Activated CD4-positive, alpha-beta memory T cell treated with anti-CD3 and anti-CD28 coated beads for 36 hours (primary cell): ENCODE data around the gene TRPV2. TPM values are rescaled to one million over a fixed set of nuclear protein-coding genes. Genes with fewer than 3 reads are reported as not detected.
"Not testable (repeated sequence)": the region's sequence is repeated elsewhere in the genome, so short reads cannot be mapped to it uniquely, and the experiment has no call there.

Source experiments
- CTCF ChIA-PET: fragments of 350-600 bp; sonication (Branson Sonifier 250); formaldehyde crosslinking; loops from one replicate; lab custom pipeline; 2021; ENCODE audit warnings: antibody characterized with exemption, inconsistent platforms; lab: Charles Lee
- POLR2A ChIA-PET: fragments of 350-600 bp; sonication (Branson Sonifier 250); formaldehyde crosslinking; loops from one replicate; lab custom pipeline; 2021; ENCODE audit warnings: antibody characterized with exemption; lab: Charles Lee
- DNase-seq: peaks from one replicate; pipeline ENCODE4 v3.0.0-alpha.2; 2020
- H3K27ac Mint-ChIP-seq: one replicate; pipeline ENCODE4 v1.8.0; 2021; ENCODE audit warnings: mixed read lengths
- H3K27me3 Mint-ChIP-seq: one replicate; pipeline ENCODE4 v1.8.0; 2021; ENCODE audit warnings: mixed read lengths
- H3K36me3 Mint-ChIP-seq: one replicate; pipeline ENCODE4 v1.8.0; 2021; ENCODE audit warnings: mixed read lengths
- H3K4me1 Mint-ChIP-seq: one replicate; pipeline ENCODE4 v1.8.0; 2021; ENCODE audit warnings: low read depth, mixed read lengths
- H3K4me3 Mint-ChIP-seq: one replicate; pipeline ENCODE4 v1.8.0; 2021; ENCODE audit warnings: mild to moderate bottlenecking, mixed read lengths
- H3K9me3 Mint-ChIP-seq: one replicate; pipeline ENCODE4 v1.8.0; 2021; ENCODE audit warnings: mixed read lengths
- intact Hi-C: fragments of 100-400 bp; cut with micrococcal nuclease; formaldehyde crosslinking; loops from one replicate; pipeline ENCODE4 v1.15.1; 2023
- total RNA-seq, 2 experiments: library from RNA; stranded (reverse); gene quantifications; one replicate each; pipeline ENCODE4 v1.2.3, GENCODE V29; 2021

Gene TRPV2
- total RNA-seq, 2 experiments from 2014 or later = 46.0 to 50.6 TPM

- POLR2A ChIA-PET = interaction anchor here (0.6 to 4.8 kb wide), 15 partner anchors 10 to 152 kb away, joined by 3 to 61 read pairs (median 9); partner anchors contain the start of genes CENPV, TRPV2 and UBB
- Mint-ChIP-seq H3K36me3 (peaks cover 43% of the 10 kb centered on the region), H3K27me3 (no peaks in the 10 kb centered on the region), H3K4me3 (peak overlapping the region; percentile 96), H3K27ac (peak overlapping the region; percentile 97), H3K9me3 (no peaks in the 10 kb centered on the region), H3K4me1 (peaks cover 41% of the 10 kb centered on the region)
- CTCF ChIA-PET = interaction anchor here (0.6 to 3.2 kb wide), 14 partner anchors 8 to 220 kb away, joined by 3 to 24 read pairs (median 4); partner anchors contain the start of genes CENPV, TRPV2 and UBB
- DNase-seq = no peak
- intact Hi-C loops = loop anchor here (1.0 to 5.0 kb wide), 9 partner anchors 19 to 221 kb away; partner anchors contain the start of genes CENPV, NCOR1, PIGL and UBB
Measured at GRCh38 chr17:16438173-16438556, 22.8 kb downstream of the TRPV2 start.

DNA sequence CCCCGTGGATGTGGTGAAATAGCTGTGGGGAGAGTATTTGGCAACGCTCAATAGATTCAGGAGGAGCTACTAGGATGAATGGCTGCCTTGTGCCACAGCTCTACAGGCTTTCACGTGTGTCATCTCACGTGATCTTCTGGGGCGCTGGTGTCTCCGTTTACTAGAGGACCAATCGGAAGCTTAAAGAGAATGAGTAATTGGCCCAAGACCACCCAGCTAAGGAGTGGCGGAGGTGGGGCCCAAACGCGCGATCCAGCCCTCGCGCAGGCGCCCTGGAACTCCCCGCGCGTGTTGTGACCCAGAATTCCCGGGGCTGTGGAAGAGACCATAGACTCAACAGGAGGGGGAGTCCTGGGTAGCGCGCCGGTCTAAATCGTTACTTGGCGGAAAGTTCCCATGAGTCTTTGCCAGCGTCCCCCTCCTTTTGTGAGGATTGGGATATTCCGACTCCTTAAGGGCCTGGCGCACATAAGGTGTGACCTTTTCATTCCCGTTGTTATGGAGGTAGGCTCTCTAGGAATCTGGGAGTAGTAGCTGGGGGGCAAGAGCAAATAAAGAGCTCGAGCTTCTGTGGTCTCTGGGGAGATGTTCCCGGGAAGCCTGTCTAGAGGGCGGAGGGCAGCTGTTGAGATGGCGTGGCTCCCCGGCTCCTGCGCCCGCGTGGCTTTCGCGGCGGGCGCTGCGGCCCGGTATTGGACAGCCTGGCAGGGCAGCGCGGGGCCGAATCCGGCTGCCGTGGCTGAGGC lies 23.4 kb downstream of the TRPV2 start:
- POLR2A ChIA-PET = interaction anchor here (0.6 to 4.8 kb wide), 16 partner anchors 9 to 152 kb away, joined by 3 to 61 read pairs (median 8); partner anchors contain the start of genes CENPV, TRPV2 and UBB
- Mint-ChIP-seq H3K9me3 (no peaks in the 10 kb centered on the region), H3K4me1 (peaks cover 44% of the 10 kb centered on the region), H3K27me3 (no peaks in the 10 kb centered on the region), H3K36me3 (peaks cover 44% of the 10 kb centered on the region), H3K4me3 (peak overlapping the region; percentile 96), H3K27ac (peak overlapping the region; percentile 97)
- CTCF ChIA-PET = interaction anchor here (0.6 to 3.2 kb wide), 14 partner anchors 8 to 220 kb away, joined by 3 to 24 read pairs (median 4); partner anchors contain the start of genes CENPV, TRPV2 and UBB
- intact Hi-C loops = loop anchor here (1.0 to 5.0 kb wide), 9 partner anchors 19 to 221 kb away; partner anchors contain the start of genes CENPV, NCOR1, PIGL and UBB
- peak; percentile 98 for DNase-seq

DNA sequence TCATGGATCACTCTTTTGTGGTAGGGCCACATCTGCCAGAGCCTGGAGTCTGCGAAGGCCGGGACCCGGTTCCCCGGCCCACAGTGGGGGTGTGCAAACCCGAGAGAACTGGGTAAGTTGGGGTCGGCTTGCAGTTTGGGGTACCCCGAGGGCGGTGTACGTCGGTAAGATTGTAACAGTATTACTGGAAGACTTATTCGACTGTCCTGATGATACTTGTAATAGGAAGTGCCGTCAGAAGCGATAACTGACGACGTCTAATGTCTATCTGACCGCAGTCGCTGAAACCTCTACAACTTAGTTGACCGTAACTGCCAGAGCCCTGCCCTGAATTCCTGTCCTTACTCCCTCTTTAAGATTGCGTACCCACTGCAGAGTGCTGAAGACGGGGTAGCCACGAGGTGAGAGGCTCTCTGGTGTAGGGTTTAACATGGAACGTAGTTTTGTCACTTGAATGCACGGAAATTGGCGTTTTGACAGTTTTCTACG lies 24.0 kb downstream of the TRPV2 start:
- peaks cover 51% of the 10 kb centered on the region for H3K36me3 Mint-ChIP-seq
- peak; percentile 44 for DNase-seq

GRCh38 chr17:16439811-16440351 lies 24.5 kb downstream of the TRPV2 start:
- ChIA-PET CTCF (interaction anchor here (0.5 to 2.7 kb wide), 4 partner anchors 54 to 476 kb away, joined by 3 to 18 read pairs (median 4); no protein-coding TSS in a partner anchor), POLR2A (interaction anchor here (1.9 to 4.8 kb wide), 5 partner anchors 12 to 96 kb away, joined by 9 to 61 read pairs (median 41); partner anchors contain the start of genes TRPV2 and UBB)
- peaks cover 49% of the 10 kb centered on the region for H3K4me1 Mint-ChIP-seq
- intact Hi-C loops = loop anchor here (2.0 to 5.0 kb wide), 2 partner anchors 87 to 223 kb away; partner anchors contain the start of genes CENPV, NCOR1 and PIGL
- H3K4me3 Mint-ChIP-seq = peak overlapping the region; percentile 96
- DNase-seq = peak; percentile 29
- peak overlapping the region; percentile 97 for H3K27ac Mint-ChIP-seq
- H3K27me3 Mint-ChIP-seq = no peaks in the 10 kb centered on the region
- peaks cover 53% of the 10 kb centered on the region for H3K36me3 Mint-ChIP-seq
- no peaks in the 10 kb centered on the region for H3K9me3 Mint-ChIP-seq

More for the DNA sequence above, 24.0 kb downstream of the TRPV2 start:
- no peaks in the 10 kb centered on the region for H3K27me3 Mint-ChIP-seq
- H3K9me3 Mint-ChIP-seq = no peaks in the 10 kb centered on the region
- ChIA-PET CTCF (interaction anchor here (0.5 to 3.2 kb wide), 6 partner anchors 11 to 476 kb away, joined by 3 to 23 read pairs (median 12); no protein-coding TSS in a partner anchor), POLR2A (interaction anchor here (1.2 to 4.8 kb wide), 11 partner anchors 9 to 97 kb away, joined by 6 to 61 read pairs (median 10); partner anchors contain the start of genes CENPV, TRPV2 and UBB)
- H3K27ac Mint-ChIP-seq = peak overlapping the region; percentile 97
- intact Hi-C loops = loop anchor here (2.0 to 5.0 kb wide), 2 partner anchors 87 to 222 kb away; partner anchors contain the start of genes CENPV, NCOR1 and PIGL
- peaks cover 49% of the 10 kb centered on the region for H3K4me1 Mint-ChIP-seq
- H3K4me3 Mint-ChIP-seq = peak overlapping the region; percentile 96

GRCh38 chr17:16440354-16440753 lies 25.0 kb downstream of the TRPV2 start:
- H3K36me3 Mint-ChIP-seq = peaks cover 53% of the 10 kb centered on the region
- intact Hi-C loops, DNase-seq, H3K9me3 Mint-ChIP-seq, H3K27me3 Mint-ChIP-seq: not testable (repeated sequence)
- H3K4me3 Mint-ChIP-seq = peak overlapping the region; percentile 96
- peaks cover 49% of the 10 kb centered on the region for H3K4me1 Mint-ChIP-seq
- CTCF ChIA-PET = interaction anchor here (1.1 to 3.8 kb wide), 4 partner anchors 12 to 81 kb away, joined by 3 to 21 read pairs (median 11); no protein-coding TSS in a partner anchor
- peak overlapping the region; percentile 97 for H3K27ac Mint-ChIP-seq
- POLR2A ChIA-PET = interaction anchor here (1.1 to 4.8 kb wide), 5 partner anchors 11 to 59 kb away, joined by 3 to 61 read pairs (median 41); partner anchors contain the start of genes TRPV2 and UBB

GRCh38 chr17:16440901-16441629 lies 25.7 kb downstream of the TRPV2 start:
- ChIA-PET CTCF (interaction anchor here (1.1 to 3.8 kb wide), 6 partner anchors 12 to 80 kb away, joined by 3 to 21 read pairs (median 6); partner anchors contain the start of gene TRPV2), POLR2A (interaction anchor here (1.1 to 4.8 kb wide), 5 partner anchors 13 to 88 kb away, joined by 3 to 61 read pairs (median 41); partner anchors contain the start of genes CENPV, TRPV2 and UBB)
- H3K27ac Mint-ChIP-seq = peak overlapping the region; percentile 97
- intact Hi-C loops = no loop called here
- H3K9me3 Mint-ChIP-seq = no peaks in the 10 kb centered on the region
- peak overlapping the region; percentile 96 for H3K4me3 Mint-ChIP-seq
- H3K27me3 Mint-ChIP-seq = no peaks in the 10 kb centered on the region
- no peak for DNase-seq
- peaks cover 51% of the 10 kb centered on the region for H3K4me1 Mint-ChIP-seq
- peaks cover 56% of the 10 kb centered on the region for H3K36me3 Mint-ChIP-seq

DNA sequence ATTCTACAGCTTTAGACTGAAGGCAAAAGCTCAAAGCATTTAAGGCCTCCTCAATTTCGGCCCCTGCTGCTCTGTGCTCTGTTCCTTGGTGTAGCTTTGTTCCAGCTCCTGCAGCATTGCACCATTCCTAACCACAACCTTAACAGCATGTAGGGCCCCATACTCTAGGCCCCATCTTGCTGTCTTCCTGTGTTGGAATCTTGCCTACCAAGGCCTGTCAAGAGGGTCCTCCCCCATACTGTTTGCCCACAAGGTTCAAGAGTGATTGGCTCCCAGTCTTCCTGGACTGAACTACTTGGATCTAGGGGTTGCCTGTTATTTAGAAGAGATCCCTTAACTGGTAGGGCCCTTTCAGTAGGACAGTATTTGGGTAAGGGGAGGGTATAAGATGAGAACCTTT lies 26.8 kb downstream of the TRPV2 start:
- Mint-ChIP-seq H3K27me3 (no peaks in the 10 kb centered on the region), H3K36me3 (peaks cover 62% of the 10 kb centered on the region), H3K4me1 (peaks cover 59% of the 10 kb centered on the region), H3K9me3 (no peaks in the 10 kb centered on the region), H3K4me3 (peak overlapping the region; percentile 96), H3K27ac (peak overlapping the region; percentile 97)
- intact Hi-C loops = no loop called here
- POLR2A ChIA-PET = interaction anchor here (4.7 to 4.8 kb wide), 3 partner anchors 23 to 60 kb away, joined by 41 to 61 read pairs (median 53); partner anchors contain the start of genes TRPV2 and UBB
- no peak for DNase-seq
- CTCF ChIA-PET = interaction anchor here (1.2 to 3.8 kb wide), 4 partner anchors 11 to 78 kb away, joined by 5 to 21 read pairs (median 12); partner anchors contain the start of gene TRPV2

GRCh38 chr17:16442594-16443510 lies 27.5 kb downstream of the TRPV2 start:
- H3K4me1 Mint-ChIP-seq = peaks cover 61% of the 10 kb centered on the region
- H3K9me3 Mint-ChIP-seq = no peaks in the 10 kb centered on the region
- peak overlapping the region; percentile 96 for H3K4me3 Mint-ChIP-seq
- intact Hi-C loops = no loop called here
- peak overlapping the region; percentile 97 for H3K27ac Mint-ChIP-seq
- ChIA-PET CTCF (interaction anchor here (1.5 to 3.8 kb wide), 6 partner anchors 10 to 147 kb away, joined by 4 to 21 read pairs (median 7); partner anchors contain the start of genes CENPV and TRPV2), POLR2A (interaction anchor here (0.6 to 4.8 kb wide), 8 partner anchors 24 to 93 kb away, joined by 3 to 61 read pairs (median 4); partner anchors contain the start of genes CENPV, TRPV2 and UBB)
- DNase-seq = no peak
- H3K36me3 Mint-ChIP-seq = peaks cover 67% of the 10 kb centered on the region
- H3K27me3 Mint-ChIP-seq = no peaks in the 10 kb centered on the region

GRCh38 chr17:16443511-16444257 lies 28.3 kb downstream of the TRPV2 start:
- intact Hi-C loops = no loop called here
- Mint-ChIP-seq H3K9me3 (no peaks in the 10 kb centered on the region), H3K27me3 (no peaks in the 10 kb centered on the region), H3K27ac (peak overlapping the region; percentile 51), H3K4me1 (peaks cover 63% of the 10 kb centered on the region), H3K36me3 (peaks cover 71% of the 10 kb centered on the region), H3K4me3 (no peak overlapping the region)
- ChIA-PET POLR2A (interaction anchor here (0.6 to 1.7 kb wide), 6 partner anchors 14 to 92 kb away, joined by 3 to 5 read pairs (median 3); partner anchors contain the start of genes CENPV and TRPV2), CTCF (interaction anchor here (1.0 to 3.8 kb wide), 6 partner anchors 9 to 146 kb away, joined by 3 to 21 read pairs (median 6); partner anchors contain the start of genes CENPV and TRPV2)
- DNase-seq = no peak
